ENCODE data around the gene AMZ1.
"Not testable (repeated sequence)": the region's sequence is repeated elsewhere in the genome, so short reads cannot be mapped to it uniquely, and the experiment has no call there.

DNA sequence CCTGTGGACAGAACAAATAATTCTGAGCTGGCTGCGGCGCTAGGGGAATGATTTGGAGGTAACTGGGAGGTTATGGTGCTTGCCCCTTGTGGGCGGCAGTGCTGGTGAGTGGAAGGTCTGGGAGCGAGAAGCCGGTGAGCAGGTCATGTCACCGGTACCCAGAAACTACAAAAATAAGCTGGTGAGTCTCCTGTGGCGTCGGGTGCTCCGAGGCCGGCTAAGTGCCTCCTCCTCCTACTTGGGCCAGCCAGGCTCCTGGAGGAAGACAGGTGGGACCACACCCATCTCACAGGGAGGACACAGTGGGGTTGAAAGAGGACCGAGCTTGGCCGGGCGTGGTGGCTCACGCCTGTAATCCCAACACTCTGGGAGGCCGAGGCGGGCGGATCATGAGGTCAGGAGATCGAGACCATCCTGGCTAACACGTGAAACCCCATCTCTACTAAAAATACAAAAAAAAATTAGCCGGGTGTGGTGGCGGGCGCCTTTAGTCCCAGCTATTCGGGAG lies 4.0 kb downstream of the AMZ1 start:
- TF ChIP-seq CTCF, POLR2A (IDR thresholded peaks at IDR 0.05): not testable (repeated sequence)

Data from body of pancreas (tissue), 4 donors.